HG02840 (cell line): ENCODE data around the gene RBM15.

Experiments used
- ATAC-seq: cut with Tn5 transposase; IDR thresholded peaks from one replicate; pipeline ENCODE4 v1.9.1; 2021; ENCODE audit warnings: mild to moderate bottlenecking, moderate library complexity, moderate number of reproducible peaks; ENCODE audit not compliant: unreplicated experiment, low FRiP score

RBM15 gene

GRCh38 chr1:110319332-110320167, 19.6 kb upstream of the RBM15 start:
- ATAC-seq, result no peak

GRCh38 chr1:110320168-110320518, 19.0 kb upstream of the RBM15 start:
- no peak for ATAC-seq

- no peak for ATAC-seq
These were observed 18.1 kb upstream of the RBM15 start for GRCh38 chr1:110321045-110321444.

- no peak for ATAC-seq
These were observed 17.3 kb upstream of the RBM15 start for GRCh38 chr1:110321846-110322245.

- no peak for ATAC-seq
These were observed 14.5 kb upstream of the RBM15 start for GRCh38 chr1:110324667-110325066.

GRCh38 chr1:110326826-110327225, 12.4 kb upstream of the RBM15 start:
- ATAC-seq, result no peak

- ATAC-seq, result no peak
These were observed 10.9 kb upstream of the RBM15 start for GRCh38 chr1:110328274-110328673.

- no peak for ATAC-seq
These were observed 10.5 kb upstream of the RBM15 start for GRCh38 chr1:110328700-110329099.

- no peak for ATAC-seq
These were observed 3.9 kb upstream of the RBM15 start for GRCh38 chr1:110335265-110335664.

- ATAC-seq, result no peak
These were observed 2.7 kb upstream of the RBM15 start for GRCh38 chr1:110336300-110337039.

- no peak for ATAC-seq
These were observed 1.4 kb upstream of the RBM15 start for GRCh38 chr1:110337704-110338308.

- peak; percentile 66 for ATAC-seq
These were observed 780 bp upstream of the RBM15 start for GRCh38 chr1:110338309-110338885.

- ATAC-seq, result no peak
These were observed 430 bp downstream of the RBM15 start for GRCh38 chr1:110339407-110340206.

GRCh38 chr1:110340207-110340468, 961 bp downstream of the RBM15 start:
- ATAC-seq, result no peak

- ATAC-seq, result no peak
These were observed 2.1 kb downstream of the RBM15 start for GRCh38 chr1:110341146-110341871.

GRCh38 chr1:110341872-110342331, 2.7 kb downstream of the RBM15 start:
- no peak for ATAC-seq

GRCh38 chr1:110343249-110343648, 4.1 kb downstream of the RBM15 start:
- no peak for ATAC-seq

GRCh38 chr1:110344152-110344551, 5.0 kb downstream of the RBM15 start:
- no peak for ATAC-seq

GRCh38 chr1:110345480-110345879, 6.3 kb downstream of the RBM15 start:
- ATAC-seq, result no peak

- ATAC-seq, result no peak
These were observed 7.5 kb downstream of the RBM15 start for GRCh38 chr1:110346690-110347089.
